Measurements from ENCODE around the gene EML4. TPM values are rescaled to one million over a fixed set of nuclear protein-coding genes. Genes with fewer than 3 reads are reported as not detected.
A peak's percentile ranks its signal among the peaks of the same experiment; 100 is the strongest.
"Not testable (repeated sequence)": the region's sequence is repeated elsewhere in the genome, so short reads cannot be mapped to it uniquely, and the experiment has no call there.

Gene EML4
- total RNA-seq, 1 donor from 2014 or later = 33.7 TPM

- DNase-seq (ENCODE audit: low read depth) = no peak
- H3K4me3 ChIP-seq (ENCODE audit: low read depth, low read length) = no peak overlapping the region
- TF ChIP-seq CTCF (conservative IDR thresholded peaks at IDR 0.05; ENCODE audit: low read depth, low read length) = no peak
These were observed 41.4 kb upstream of the EML4 start for GRCh38 chr2:42127425-42128424.

- no peak overlapping the region for H3K4me3 ChIP-seq (ENCODE audit: low read depth, low read length)
- TF ChIP-seq CTCF (conservative IDR thresholded peaks at IDR 0.05; ENCODE audit: low read depth, low read length) = no peak
- no peak for DNase-seq (ENCODE audit: low read depth)
These were observed 40.2 kb upstream of the EML4 start for GRCh38 chr2:42128721-42129486.

DNA sequence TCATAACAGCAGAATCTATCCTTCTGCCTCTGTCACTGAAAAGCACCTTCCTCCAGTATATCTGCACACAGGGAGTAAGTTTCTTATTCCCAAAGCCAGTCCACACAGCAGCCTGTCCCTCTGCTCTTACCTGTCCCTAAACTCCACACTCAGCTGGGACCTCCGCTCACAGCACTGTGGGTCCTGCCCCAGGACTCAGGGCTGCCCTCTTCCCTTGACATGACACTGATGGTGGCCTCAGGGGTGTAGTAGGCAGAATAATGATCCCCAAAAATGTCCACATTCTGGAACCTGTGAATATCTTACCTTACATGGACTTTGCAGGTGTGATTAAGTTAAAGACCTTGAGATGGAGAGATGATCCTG lies 39.7 kb upstream of the EML4 start:
- no peak for DNase-seq (ENCODE audit: low read depth)
- no peak overlapping the region for H3K4me3 ChIP-seq (ENCODE audit: low read depth, low read length)
- TF ChIP-seq CTCF (conservative IDR thresholded peaks at IDR 0.05; ENCODE audit: low read depth, low read length) = no peak

DNA sequence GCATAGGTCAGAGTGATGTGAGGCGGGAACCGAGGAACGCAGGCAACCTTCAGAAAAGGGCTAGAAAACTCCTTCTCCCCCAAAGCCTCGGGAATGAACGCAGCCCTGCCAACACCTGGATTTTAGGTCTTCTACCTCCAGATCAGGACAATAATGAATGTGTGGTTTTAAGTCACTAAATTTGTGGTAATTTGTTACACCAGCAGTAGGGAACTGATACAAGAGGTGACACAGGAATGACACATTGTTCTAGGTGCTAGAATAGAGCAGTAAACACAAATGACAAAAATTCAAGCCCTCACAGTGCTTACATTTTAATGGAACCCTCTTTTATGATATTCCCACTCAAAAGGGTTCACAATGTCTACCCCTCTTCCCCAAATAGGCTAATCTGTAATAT lies 39.2 kb upstream of the EML4 start:
- no peak for TF ChIP-seq CTCF (conservative IDR thresholded peaks at IDR 0.05; ENCODE audit: low read depth, low read length)
- H3K4me3 ChIP-seq (ENCODE audit: low read depth, low read length) = no peak overlapping the region
- DNase-seq (ENCODE audit: low read depth) = no peak

GRCh38 chr2:42130858-42131257 lies 38.3 kb upstream of the EML4 start:
- not testable (repeated sequence) for DNase-seq (ENCODE audit: low read depth); H3K4me3 ChIP-seq (ENCODE audit: low read depth, low read length)

DNA sequence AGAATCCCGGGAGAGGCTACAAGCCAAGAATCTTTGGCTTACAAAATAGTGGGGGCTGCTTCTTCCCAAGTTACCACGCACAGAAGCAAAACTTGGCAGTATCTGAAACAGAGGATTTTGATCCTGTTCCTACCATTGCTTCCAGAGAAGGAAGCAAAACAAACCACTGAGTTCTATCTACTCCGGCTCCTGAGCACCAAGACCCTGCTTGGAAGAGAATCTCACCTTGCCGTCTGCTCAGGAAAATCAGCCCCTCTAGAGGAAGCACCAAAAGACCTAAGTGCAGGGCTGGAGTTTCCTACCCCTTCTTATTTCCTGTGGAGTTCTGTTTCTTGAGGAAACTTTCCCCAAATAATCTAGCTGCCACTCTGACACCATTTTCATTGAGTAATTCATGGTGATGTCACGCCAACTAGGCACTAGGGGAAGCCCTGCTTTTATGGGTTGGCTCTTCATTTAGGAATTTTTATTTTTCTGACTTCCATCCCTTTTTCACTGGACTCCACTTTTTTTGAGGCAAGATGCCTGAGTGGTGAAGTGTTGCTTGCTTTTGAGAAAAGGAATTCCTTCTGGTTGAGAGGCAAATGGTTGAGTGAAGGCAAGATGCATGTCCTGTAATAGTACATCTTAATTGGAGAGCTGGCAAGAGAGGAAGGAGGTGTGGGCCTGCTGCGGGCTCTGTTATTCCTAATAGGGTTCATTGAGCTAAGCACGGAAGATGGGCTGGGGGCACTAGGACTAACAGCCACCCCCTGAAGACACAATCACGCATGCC lies 36.8 kb upstream of the EML4 start:
- DNase-seq (ENCODE audit: low read depth) = peak; percentile 51
- no peak for TF ChIP-seq CTCF (conservative IDR thresholded peaks at IDR 0.05; ENCODE audit: low read depth, low read length)
- peak overlapping the region; percentile 19 for H3K4me3 ChIP-seq (ENCODE audit: low read depth, low read length)
